GM23338 (cell line): Measurements from ENCODE around the gene RPGRIP1. TPM values are rescaled to one million over a fixed set of nuclear protein-coding genes. Genes with fewer than 3 reads are reported as not detected.

Experiments
- ATAC-seq: fragments of 200-7000 bp; cut with Tn5 transposase; 3 replicates; pipeline ENCODE4 v1.9.1; 2020
- DNase-seq: peaks from one replicate; pipeline ENCODE4 v3.0.0-alpha.2; 2015; ENCODE audit warnings: low spot score
- H2AFZ ChIP-seq: fragments of 200-600 bp; sonication (generic); 2 replicates; pipeline ENCODE4 v1.8.0; 2016; ENCODE audit warnings: antibody characterized with exemption, mild to moderate bottlenecking, moderate library complexity
- H3F3A ChIP-seq: fragments of 200-600 bp; sonication (generic); replicated peaks from 2 replicates; pipeline ENCODE4 v1.8.0; 2017; ENCODE audit warnings: antibody characterized with exemption, mixed run types, low read depth
- H3K27ac ChIP-seq: fragments of 200-600 bp; sonication (generic); 2 replicates; pipeline ENCODE4 v1.6.1; 2016; ENCODE audit warnings: low read depth
- H3K27me3 ChIP-seq: fragments of 200-600 bp; sonication (generic); 2 replicates; pipeline ENCODE4 v1.8.0; 2016; ENCODE audit warnings: mild to moderate bottlenecking, mixed run types, moderate library complexity; ENCODE audit not compliant: insufficient read depth
- H3K36me3 ChIP-seq: fragments of 200-600 bp; sonication (generic); 2 replicates; pipeline ENCODE4 v1.8.0; 2016; ENCODE audit warnings: mild to moderate bottlenecking; ENCODE audit not compliant: insufficient read depth
- H3K4me1 ChIP-seq: fragments of 200-600 bp; sonication (generic); 2 replicates; pipeline ENCODE4 v1.8.0; 2016; ENCODE audit warnings: mild to moderate bottlenecking, moderate library complexity; ENCODE audit not compliant: insufficient read depth
- H3K4me2 ChIP-seq: fragments of 200-600 bp; sonication (generic); 2 replicates; pipeline ENCODE4 v1.7.1; 2017; ENCODE audit warnings: mixed run types
- H3K4me3 ChIP-seq: fragments of 200-600 bp; sonication (generic); 2 replicates; pipeline ENCODE4 v1.6.1; 2016; ENCODE audit warnings: mixed run types
- H3K79me2 ChIP-seq: fragments of 200-600 bp; sonication (generic); replicated peaks from 2 replicates; pipeline ENCODE4 v1.8.0; 2017; ENCODE audit warnings: mild to moderate bottlenecking; ENCODE audit not compliant: insufficient read depth
- H3K9me2 ChIP-seq: fragments of 200-600 bp; sonication (generic); 2 replicates; pipeline ENCODE4 v1.8.0; 2017; ENCODE audit not compliant: insufficient read depth
- H4K20me1 ChIP-seq: fragments of 200-600 bp; sonication (generic); replicated peaks from 2 replicates; pipeline ENCODE4 v1.8.0; 2017; ENCODE audit warnings: mild to moderate bottlenecking; ENCODE audit not compliant: insufficient read depth
- H3K27ac Mint-ChIP-seq: 2 replicates; pipeline ENCODE4 v1.8.0; 2020; ENCODE audit warnings: inconsistent platforms, mild to moderate bottlenecking, moderate library complexity, mixed read lengths
- H3K27me3 Mint-ChIP-seq: 3 replicates; pipeline ENCODE4 v1.8.0; 2022; ENCODE audit warnings: low read depth, mild to moderate bottlenecking, moderate library complexity, mixed read lengths, inconsistent platforms; ENCODE audit not compliant: insufficient read depth, poor library complexity
- H3K36me3 Mint-ChIP-seq: 3 replicates; pipeline ENCODE4 v1.8.0; 2021; ENCODE audit warnings: low read depth, mild to moderate bottlenecking, inconsistent platforms, moderate library complexity, mixed read lengths
- H3K4me1 Mint-ChIP-seq: 3 replicates; pipeline ENCODE4 v1.8.0; 2020; ENCODE audit warnings: mild to moderate bottlenecking, inconsistent platforms, mixed read lengths
- H3K4me3 Mint-ChIP-seq: 3 replicates; pipeline ENCODE4 v1.8.0; 2021; ENCODE audit warnings: moderate library complexity, mild to moderate bottlenecking, inconsistent platforms, mixed read lengths
- H3K9me3 Mint-ChIP-seq: 3 replicates; pipeline ENCODE4 v1.8.0; 2020; ENCODE audit warnings: moderate library complexity, mild to moderate bottlenecking, inconsistent platforms, mixed read lengths
- CREB1 ChIP-seq: fragments of 250-450 bp; sonication (Bioruptor Pico); IDR thresholded peaks from 2 replicates; pipeline ENCODE4 v1.5.0; 2020; ENCODE audit warnings: low read depth, mild to moderate bottlenecking, moderate library complexity
- EZH2 ChIP-seq: fragments of 200-600 bp; sonication (generic); IDR thresholded peaks from one replicate; pipeline ENCODE4 v1.8.0; 2017; ENCODE audit warnings: antibody characterized with exemption, mild to moderate bottlenecking, low read depth; ENCODE audit not compliant: unreplicated experiment
- JUNB ChIP-seq: IDR thresholded peaks from one replicate; pipeline ENCODE4 v1.6.1; 2016; ENCODE audit warnings: antibody characterized with exemption; ENCODE audit not compliant: unreplicated experiment
- NANOG ChIP-seq: IDR thresholded peaks from 2 replicates; pipeline ENCODE4 v1.6.1; 2016; ENCODE audit warnings: antibody characterized with exemption, borderline replicate concordance
- POLR2AphosphoS5 ChIP-seq: IDR thresholded peaks from 2 replicates; pipeline ENCODE4 v1.6.1; 2016; ENCODE audit warnings: antibody characterized with exemption, low read depth
- REST ChIP-seq: IDR thresholded peaks from one replicate; pipeline ENCODE4 v1.6.1; 2018; ENCODE audit warnings: antibody characterized with exemption; ENCODE audit not compliant: unreplicated experiment
- STAT1 ChIP-seq: IDR thresholded peaks from one replicate; pipeline ENCODE4 v1.6.1; 2016; ENCODE audit warnings: antibody characterized with exemption; ENCODE audit not compliant: unreplicated experiment
- ZNF114 ChIP-seq: fragments of 250-450 bp; sonication (Bioruptor Pico); IDR thresholded peaks from 2 replicates; pipeline ENCODE4 v1.5.0; 2020; ENCODE audit warnings: mild to moderate bottlenecking, moderate library complexity
- ZNF331 ChIP-seq: fragments of 250-450 bp; sonication (Bioruptor Pico); IDR thresholded peaks from 2 replicates; pipeline ENCODE4 v1.5.0; 2020; ENCODE audit warnings: low read depth, mild to moderate bottlenecking, moderate library complexity
- polyA plus RNA-seq: library from polyadenylated mRNA; unstranded; fragments of >200 nt; fragmentation: Nextera tagmentation; extraction: Ambion mirVana; gene quantifications from 2 replicates; pipeline ENCODE4 v1.2.1, GENCODE V29; 2016
- total RNA-seq: library from RNA; depleted of rRNA; stranded (reverse); fragments of >200 nt; shearing (Covaris generic); gene quantifications from 2 replicates; pipeline ENCODE4 v1.2.3, GENCODE V29; 2014
- TF ChIP-seq, protein P1 (sequence below): IDR thresholded peaks from 2 replicates; pipeline ENCODE4 v1.6.1; 2016; ENCODE audit warnings: antibody characterized with exemption
- TF ChIP-seq, protein P2 (sequence below): fragments of 250-450 bp; sonication (Bioruptor Pico); IDR thresholded peaks from 2 replicates; pipeline ENCODE4 v1.5.0; 2020; ENCODE audit warnings: mild to moderate bottlenecking, moderate library complexity
- TF ChIP-seq, protein P3 (sequence below), 2 experiments: fragments of 200-600 bp in 1 of 2; sonication (generic) in 1 of 2; conservative IDR thresholded peaks; 2 replicates each; pipeline versions ENCODE4 v1.5.1 to v1.6.1; 2016 to 2017; ENCODE audit warnings: antibody characterized with exemption in 2 of 2, low read depth in 2 of 2, mild to moderate bottlenecking in 2 of 2, moderate library complexity in 1 of 2

The RPGRIP1 gene
- total and polyA plus RNA-seq, 2 experiments from 2014 or later: 0.24 to 1.6 TPM

DNA sequence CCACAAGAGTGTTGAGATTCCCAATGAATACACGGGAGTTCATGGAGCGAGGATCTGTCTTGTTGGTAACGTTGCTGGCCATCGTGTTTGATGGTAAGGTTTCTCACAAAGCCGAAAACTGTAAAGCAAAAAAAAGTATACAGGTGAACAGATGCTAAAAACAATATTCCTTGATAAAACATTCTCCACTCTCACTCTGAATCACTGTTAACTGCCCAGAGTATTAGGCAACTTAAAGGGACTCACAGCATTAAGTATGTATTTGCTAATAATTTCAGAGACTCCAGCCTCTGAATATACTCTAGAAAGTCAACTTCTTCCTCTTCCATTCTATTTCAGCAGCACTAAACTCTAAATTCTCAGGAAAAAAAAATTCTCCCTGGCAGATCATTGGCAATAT is 45.8 kb upstream of the RPGRIP1 start:
- Histone ChIP-seq H3K79me2 (peaks cover 100% of the 10 kb centered on the region), H3F3A (peaks cover 40% of the 10 kb centered on the region; the same call in 1 of the 2 replicates), H3K27ac (peak overlapping the region; percentile 42), H3K36me3 (peaks cover 75% of the 10 kb centered on the region), H2AFZ (no peak overlapping the region), H3K4me3 (no peak overlapping the region), H3K4me1 (0 out of 2 replicates have a peak, but pooled peaks cover 6% of the 10 kb centered on the region), H4K20me1 (peaks cover 96% of the 10 kb centered on the region), H3K4me2 (no peak overlapping the region), H3K27me3 (no peaks in the 10 kb centered on the region), H3K9me2 (no peaks in the 10 kb centered on the region)
- peaks cover 45% of the 10 kb centered on the region for H3K4me1 Mint-ChIP-seq
- H3K4me3 Mint-ChIP-seq: no peak overlapping the region; the same call in 2 of the 3 replicates
- H3K36me3 Mint-ChIP-seq: peaks cover 90% of the 10 kb centered on the region
- peak overlapping the region; percentile 33; the same call in 1 of the 2 replicates for H3K27ac Mint-ChIP-seq
- peaks cover 14% of the 10 kb centered on the region for H3K27me3 Mint-ChIP-seq
- ATAC-seq (no peak), DNase-seq (no peak)
- no peak for TF ChIP-seq NANOG
- no peak for TF ChIP-seq JUNB
- TF ChIP-seq EZH2: no peak
- no peak for TF ChIP-seq ZNF114 (CRISPR knock-in tag)
- TF ChIP-seq, protein P1, sequence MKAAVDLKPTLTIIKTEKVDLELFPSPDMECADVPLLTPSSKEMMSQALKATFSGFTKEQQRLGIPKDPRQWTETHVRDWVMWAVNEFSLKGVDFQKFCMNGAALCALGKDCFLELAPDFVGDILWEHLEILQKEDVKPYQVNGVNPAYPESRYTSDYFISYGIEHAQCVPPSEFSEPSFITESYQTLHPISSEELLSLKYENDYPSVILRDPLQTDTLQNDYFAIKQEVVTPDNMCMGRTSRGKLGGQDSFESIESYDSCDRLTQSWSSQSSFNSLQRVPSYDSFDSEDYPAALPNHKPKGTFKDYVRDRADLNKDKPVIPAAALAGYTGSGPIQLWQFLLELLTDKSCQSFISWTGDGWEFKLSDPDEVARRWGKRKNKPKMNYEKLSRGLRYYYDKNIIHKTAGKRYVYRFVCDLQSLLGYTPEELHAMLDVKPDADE: no peak
- no peak for TF ChIP-seq REST
- TF ChIP-seq ZNF331 (CRISPR knock-in tag): no peak
- TF ChIP-seq, protein P2, sequence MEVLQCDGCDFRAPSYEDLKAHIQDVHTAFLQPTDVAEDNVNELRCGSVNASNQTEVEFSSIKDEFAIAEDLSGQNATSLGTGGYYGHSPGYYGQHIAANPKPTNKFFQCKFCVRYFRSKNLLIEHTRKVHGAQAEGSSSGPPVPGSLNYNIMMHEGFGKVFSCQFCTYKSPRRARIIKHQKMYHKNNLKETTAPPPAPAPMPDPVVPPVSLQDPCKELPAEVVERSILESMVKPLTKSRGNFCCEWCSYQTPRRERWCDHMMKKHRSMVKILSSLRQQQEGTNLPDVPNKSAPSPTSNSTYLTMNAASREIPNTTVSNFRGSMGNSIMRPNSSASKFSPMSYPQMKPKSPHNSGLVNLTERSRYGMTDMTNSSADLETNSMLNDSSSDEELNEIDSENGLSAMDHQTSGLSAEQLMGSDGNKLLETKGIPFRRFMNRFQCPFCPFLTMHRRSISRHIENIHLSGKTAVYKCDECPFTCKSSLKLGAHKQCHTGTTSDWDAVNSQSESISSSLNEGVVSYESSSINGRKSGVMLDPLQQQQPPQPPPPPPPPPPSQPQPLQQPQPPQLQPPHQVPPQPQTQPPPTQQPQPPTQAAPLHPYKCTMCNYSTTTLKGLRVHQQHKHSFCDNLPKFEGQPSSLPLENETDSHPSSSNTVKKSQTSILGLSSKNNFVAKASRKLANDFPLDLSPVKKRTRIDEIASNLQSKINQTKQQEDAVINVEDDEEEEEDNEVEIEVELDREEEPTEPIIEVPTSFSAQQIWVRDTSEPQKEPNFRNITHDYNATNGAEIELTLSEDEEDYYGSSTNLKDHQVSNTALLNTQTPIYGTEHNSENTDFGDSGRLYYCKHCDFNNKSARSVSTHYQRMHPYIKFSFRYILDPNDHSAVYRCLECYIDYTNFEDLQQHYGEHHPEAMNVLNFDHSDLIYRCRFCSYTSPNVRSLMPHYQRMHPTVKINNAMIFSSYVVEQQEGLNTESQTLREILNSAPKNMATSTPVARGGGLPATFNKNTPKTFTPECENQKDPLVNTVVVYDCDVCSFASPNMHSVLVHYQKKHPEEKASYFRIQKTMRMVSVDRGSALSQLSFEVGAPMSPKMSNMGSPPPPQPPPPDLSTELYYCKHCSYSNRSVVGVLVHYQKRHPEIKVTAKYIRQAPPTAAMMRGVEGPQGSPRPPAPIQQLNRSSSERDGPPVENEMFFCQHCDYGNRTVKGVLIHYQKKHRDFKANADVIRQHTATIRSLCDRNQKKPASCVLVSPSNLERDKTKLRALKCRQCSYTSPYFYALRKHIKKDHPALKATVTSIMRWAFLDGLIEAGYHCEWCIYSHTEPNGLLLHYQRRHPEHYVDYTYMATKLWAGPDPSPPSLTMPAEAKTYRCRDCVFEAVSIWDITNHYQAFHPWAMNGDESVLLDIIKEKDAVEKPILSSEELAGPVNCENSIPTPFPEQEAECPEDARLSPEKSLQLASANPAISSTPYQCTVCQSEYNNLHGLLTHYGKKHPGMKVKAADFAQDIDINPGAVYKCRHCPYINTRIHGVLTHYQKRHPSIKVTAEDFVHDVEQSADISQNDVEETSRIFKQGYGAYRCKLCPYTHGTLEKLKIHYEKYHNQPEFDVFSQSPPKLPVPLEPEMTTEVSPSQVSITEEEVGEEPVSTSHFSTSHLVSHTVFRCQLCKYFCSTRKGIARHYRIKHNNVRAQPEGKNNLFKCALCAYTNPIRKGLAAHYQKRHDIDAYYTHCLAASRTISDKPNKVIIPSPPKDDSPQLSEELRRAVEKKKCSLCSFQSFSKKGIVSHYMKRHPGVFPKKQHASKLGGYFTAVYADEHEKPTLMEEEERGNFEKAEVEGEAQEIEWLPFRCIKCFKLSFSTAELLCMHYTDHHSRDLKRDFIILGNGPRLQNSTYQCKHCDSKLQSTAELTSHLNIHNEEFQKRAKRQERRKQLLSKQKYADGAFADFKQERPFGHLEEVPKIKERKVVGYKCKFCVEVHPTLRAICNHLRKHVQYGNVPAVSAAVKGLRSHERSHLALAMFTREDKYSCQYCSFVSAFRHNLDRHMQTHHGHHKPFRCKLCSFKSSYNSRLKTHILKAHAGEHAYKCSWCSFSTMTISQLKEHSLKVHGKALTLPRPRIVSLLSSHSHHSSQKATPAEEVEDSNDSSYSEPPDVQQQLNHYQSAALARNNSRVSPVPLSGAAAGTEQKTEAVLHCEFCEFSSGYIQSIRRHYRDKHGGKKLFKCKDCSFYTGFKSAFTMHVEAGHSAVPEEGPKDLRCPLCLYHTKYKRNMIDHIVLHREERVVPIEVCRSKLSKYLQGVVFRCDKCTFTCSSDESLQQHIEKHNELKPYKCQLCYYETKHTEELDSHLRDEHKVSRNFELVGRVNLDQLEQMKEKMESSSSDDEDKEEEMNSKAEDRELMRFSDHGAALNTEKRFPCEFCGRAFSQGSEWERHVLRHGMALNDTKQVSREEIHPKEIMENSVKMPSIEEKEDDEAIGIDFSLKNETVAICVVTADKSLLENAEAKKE: no peak
- TF ChIP-seq POLR2AphosphoS5: no peak
- no peak for TF ChIP-seq CREB1
- no peak for TF ChIP-seq STAT1
- TF ChIP-seq, protein P3, sequence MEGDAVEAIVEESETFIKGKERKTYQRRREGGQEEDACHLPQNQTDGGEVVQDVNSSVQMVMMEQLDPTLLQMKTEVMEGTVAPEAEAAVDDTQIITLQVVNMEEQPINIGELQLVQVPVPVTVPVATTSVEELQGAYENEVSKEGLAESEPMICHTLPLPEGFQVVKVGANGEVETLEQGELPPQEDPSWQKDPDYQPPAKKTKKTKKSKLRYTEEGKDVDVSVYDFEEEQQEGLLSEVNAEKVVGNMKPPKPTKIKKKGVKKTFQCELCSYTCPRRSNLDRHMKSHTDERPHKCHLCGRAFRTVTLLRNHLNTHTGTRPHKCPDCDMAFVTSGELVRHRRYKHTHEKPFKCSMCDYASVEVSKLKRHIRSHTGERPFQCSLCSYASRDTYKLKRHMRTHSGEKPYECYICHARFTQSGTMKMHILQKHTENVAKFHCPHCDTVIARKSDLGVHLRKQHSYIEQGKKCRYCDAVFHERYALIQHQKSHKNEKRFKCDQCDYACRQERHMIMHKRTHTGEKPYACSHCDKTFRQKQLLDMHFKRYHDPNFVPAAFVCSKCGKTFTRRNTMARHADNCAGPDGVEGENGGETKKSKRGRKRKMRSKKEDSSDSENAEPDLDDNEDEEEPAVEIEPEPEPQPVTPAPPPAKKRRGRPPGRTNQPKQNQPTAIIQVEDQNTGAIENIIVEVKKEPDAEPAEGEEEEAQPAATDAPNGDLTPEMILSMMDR (conservative IDR thresholded peaks at IDR 0.05; ENCODE audit: low read depth in 2 of 2): no peak
- no peaks in the 10 kb centered on the region; the same call in 2 of the 3 replicates for H3K9me3 Mint-ChIP-seq
